GM10248 (cell line): ENCODE measurements around the gene IVNS1ABP.

ENCODE experiments used
- CTCF ChIA-PET: fragments of 300-600 bp; sonication (Branson Sonifier 250); formaldehyde crosslinking; extraction: SDS; loops from one replicate; lab custom pipeline; 2021; ENCODE audit warnings: antibody characterized with exemption; lab: Yijun Ruan, JAX
- POLR2A ChIA-PET: fragments of 350-650 bp; sonication (Branson Sonifier 250); formaldehyde crosslinking; extraction: SDS; loops from one replicate; lab custom pipeline; 2020; ENCODE audit warnings: antibody characterized with exemption; lab: Yijun Ruan, JAX
- DNase-seq: peaks from one replicate; pipeline ENCODE4 v3.0.0; 2012; ENCODE audit errors: extremely low spot score
- TF ChIP-seq, protein P1 (sequence below): IDR thresholded peaks from 2 replicates; pipeline ENCODE4 v1.5.1; 2012; ENCODE audit warnings: mild to moderate bottlenecking, low read depth; ENCODE audit errors: extremely low read depth, missing control alignments, control extremely low read depth

IVNS1ABP gene

DNA sequence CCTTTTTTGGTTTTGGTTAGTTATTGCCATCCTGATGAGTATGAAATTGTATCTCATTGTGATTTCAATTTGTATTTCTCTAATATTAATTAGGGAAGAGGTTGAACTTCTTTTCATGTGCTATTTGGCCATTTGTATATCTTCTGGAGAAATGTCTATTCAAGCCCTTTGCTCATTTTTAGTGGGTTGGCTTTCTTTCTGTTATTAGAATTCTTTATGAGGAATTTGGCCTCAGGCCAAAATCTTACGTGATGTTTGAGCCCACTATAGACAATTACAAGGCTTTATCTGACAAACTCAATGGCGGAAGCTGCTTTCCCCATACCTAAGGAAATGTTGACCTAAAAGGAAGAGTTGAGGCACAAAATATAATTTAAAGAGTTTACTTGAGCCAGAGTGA is 32.9 kb downstream of the IVNS1ABP start:
- CTCF ChIA-PET, result interaction anchor here (1.2 kb wide), 1 partner anchor 8 kb away, joined by 3 read pairs; no protein-coding TSS in a partner anchor
- TF ChIP-seq, protein P1, sequence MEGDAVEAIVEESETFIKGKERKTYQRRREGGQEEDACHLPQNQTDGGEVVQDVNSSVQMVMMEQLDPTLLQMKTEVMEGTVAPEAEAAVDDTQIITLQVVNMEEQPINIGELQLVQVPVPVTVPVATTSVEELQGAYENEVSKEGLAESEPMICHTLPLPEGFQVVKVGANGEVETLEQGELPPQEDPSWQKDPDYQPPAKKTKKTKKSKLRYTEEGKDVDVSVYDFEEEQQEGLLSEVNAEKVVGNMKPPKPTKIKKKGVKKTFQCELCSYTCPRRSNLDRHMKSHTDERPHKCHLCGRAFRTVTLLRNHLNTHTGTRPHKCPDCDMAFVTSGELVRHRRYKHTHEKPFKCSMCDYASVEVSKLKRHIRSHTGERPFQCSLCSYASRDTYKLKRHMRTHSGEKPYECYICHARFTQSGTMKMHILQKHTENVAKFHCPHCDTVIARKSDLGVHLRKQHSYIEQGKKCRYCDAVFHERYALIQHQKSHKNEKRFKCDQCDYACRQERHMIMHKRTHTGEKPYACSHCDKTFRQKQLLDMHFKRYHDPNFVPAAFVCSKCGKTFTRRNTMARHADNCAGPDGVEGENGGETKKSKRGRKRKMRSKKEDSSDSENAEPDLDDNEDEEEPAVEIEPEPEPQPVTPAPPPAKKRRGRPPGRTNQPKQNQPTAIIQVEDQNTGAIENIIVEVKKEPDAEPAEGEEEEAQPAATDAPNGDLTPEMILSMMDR, result no peak
- POLR2A ChIA-PET, result no interaction called here
- DNase-seq, result no peak

DNA sequence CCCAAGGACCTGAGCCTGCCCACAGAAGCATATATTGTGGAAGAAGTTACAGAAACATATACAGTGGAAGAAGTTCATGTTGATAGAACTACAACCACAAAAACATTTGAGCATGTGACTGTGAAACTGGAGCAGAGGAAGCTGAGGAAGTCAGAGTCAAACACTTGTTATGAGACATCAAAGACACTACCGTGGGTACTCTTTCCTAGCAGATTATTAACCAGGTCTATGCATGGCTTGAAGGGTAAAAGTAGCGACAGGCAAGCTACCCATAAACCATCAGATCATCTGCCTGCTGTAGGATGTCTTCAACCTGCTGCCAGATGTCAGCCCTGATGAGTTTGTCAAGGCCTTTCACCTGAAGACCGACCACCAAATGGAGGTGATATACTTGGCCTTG is 35.8 kb downstream of the IVNS1ABP start:
- POLR2A ChIA-PET, result interaction anchor here (0.6 kb wide), 1 partner anchor 10 kb away, joined by 3 read pairs; no protein-coding TSS in a partner anchor
- CTCF ChIA-PET, result interaction anchor here (0.9 to 2.4 kb wide), 5 partner anchors 9 to 315 kb away, joined by 3 to 8 read pairs (median 4); no protein-coding TSS in a partner anchor

DNA sequence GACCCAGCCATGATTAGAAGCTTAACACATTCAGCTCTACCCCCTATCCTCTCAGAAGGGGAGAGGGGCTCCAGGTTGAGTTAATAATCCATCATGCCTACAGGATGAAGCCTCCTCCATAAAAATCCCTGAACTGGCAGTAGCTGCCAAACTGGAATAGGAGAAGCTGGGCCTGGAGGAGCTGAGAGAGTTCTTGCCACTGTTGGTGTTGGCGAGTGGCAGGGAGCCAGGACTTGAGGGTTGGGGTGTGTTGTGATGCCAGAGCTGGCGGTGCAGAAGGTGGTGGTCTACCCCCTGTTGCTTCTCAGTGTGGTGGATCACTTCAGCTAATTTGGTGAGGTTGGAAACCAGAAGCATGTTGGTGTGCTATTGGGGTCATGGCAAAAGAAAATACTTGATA is 36.5 kb downstream of the IVNS1ABP start:
- ChIA-PET CTCF (interaction anchor here (1.0 to 2.4 kb wide), 3 partner anchors 11 to 315 kb away, joined by 3 to 8 read pairs (median 4); no protein-coding TSS in a partner anchor), POLR2A (interaction anchor here (0.6 kb wide), 1 partner anchor 11 kb away, joined by 3 read pairs; no protein-coding TSS in a partner anchor)
- DNase-seq, result no peak
- TF ChIP-seq, protein P1, result no peak

More for the DNA sequence above, 35.8 kb downstream of the IVNS1ABP start:
- TF ChIP-seq, protein P1, result no peak
- DNase-seq, result peak; percentile 40

DNA sequence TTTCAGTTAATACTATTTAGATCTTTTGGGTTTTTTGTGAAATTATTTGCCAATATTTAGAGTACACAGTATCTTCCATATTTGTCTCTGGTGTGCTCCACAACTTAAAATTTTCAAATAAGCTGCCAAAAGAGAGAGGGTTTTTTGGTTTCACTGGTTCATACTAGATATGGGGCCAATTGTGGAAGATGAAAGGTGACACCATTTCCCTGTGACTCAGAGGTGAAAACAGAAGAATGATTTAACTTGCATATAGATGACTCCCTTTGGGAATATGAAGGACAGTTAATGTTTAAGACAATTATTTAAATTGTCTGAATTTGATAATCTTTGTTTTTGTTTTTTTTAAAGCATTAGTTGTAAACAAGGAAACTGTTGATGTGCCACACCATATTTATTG is 37.5 kb downstream of the IVNS1ABP start:
- no peak for DNase-seq
- ChIA-PET POLR2A (no interaction called here), CTCF (no interaction called here)
- TF ChIP-seq, protein P1, result no peak

DNA sequence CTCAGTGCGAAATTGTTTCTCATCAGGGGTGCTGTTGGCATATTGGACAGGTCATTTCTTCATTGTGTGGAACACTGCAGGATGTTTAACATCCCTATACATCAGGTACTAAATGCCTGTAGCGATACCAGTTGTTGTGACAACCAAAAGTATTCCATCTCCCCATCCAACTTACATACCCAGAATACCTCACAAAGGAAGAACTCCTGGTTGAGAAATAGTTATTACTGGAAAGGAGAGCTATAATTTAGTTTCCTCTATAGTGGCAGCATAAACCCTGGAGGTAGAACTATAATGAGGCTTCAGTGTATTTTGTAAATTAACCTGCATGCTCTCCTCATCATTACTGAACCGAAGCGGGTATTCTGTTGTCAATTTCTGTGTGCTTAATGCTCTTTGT is 45.1 kb downstream of the IVNS1ABP start:
- TF ChIP-seq, protein P1, result no peak
- DNase-seq, result no peak
- POLR2A ChIA-PET, result no interaction called here
- CTCF ChIA-PET, result interaction anchor here (1.1 to 1.4 kb wide), 2 partner anchors 10 to 33 kb away, joined by 3 to 4 read pairs; no protein-coding TSS in a partner anchor

DNA sequence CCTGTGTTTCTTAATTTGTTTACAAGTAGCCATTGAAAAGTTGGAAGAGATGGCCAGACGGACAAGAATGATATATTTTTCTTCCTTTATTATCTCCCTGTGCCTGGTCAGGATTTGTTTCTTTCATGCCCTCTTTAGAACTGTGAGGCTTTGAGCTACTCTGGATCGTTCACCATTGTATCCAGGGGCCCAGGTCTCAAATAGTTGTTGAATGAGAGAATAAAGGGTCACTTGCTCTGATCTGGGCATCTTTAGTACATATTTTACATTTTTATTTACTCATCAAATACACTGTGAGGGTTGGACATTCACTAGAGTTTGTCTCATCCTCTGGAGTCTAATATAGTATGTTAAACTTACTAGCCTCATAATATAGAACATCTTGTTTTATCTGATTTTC is 48.7 kb downstream of the IVNS1ABP start:
- TF ChIP-seq, protein P1, result no peak

DNA sequence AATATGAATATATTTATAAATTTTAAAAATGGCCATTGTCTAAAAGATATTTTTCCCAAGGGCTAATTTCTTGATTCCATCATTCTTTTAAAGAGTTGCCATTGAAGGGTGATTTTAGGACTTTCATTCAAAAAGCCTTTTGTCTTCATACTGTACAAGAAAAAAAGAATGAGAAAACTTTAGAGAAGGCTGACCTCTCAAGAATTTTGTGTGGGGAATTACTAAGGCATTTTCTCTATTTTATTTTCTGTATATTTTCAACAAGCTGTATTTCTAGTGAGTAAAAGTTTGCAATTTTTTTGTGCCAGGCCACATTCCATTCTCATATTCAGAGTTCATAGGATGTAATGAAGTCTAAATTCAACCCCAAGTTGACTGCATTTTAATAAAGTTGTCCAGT is 49.3 kb downstream of the IVNS1ABP start:
- TF ChIP-seq, protein P1, result no peak
- DNase-seq, result no peak
- ChIA-PET CTCF (no interaction called here), POLR2A (no interaction called here)

More for the DNA sequence above, 48.7 kb downstream of the IVNS1ABP start:
- DNase-seq, result no peak
- ChIA-PET CTCF (no interaction called here), POLR2A (no interaction called here)
